Osteocyte (in vitro differentiated cells): ENCODE measurements around the gene LARGE2. TPM values are rescaled to one million over a fixed set of nuclear protein-coding genes. Genes with fewer than 3 reads are reported as not detected.

ENCODE experiments used
- DNase-seq: peaks from one replicate; pipeline ENCODE4 v3.0.0; 2021; ENCODE audit warnings: mixed read lengths; ENCODE audit not compliant: unreplicated experiment; ENCODE audit errors: extremely low spot score
- H3K27ac Mint-ChIP-seq: one replicate; pipeline ENCODE4 v1.8.0; 2021; ENCODE audit warnings: mild to moderate bottlenecking, mixed read lengths; ENCODE audit not compliant: unreplicated experiment
- H3K27me3 Mint-ChIP-seq: one replicate; pipeline ENCODE4 v1.8.0; 2021; ENCODE audit warnings: mixed read lengths; ENCODE audit not compliant: unreplicated experiment
- H3K36me3 Mint-ChIP-seq: one replicate; pipeline ENCODE4 v1.8.0; 2021; ENCODE audit warnings: mixed read lengths; ENCODE audit not compliant: unreplicated experiment
- H3K4me1 Mint-ChIP-seq: one replicate; pipeline ENCODE4 v1.8.0; 2021; ENCODE audit warnings: mixed read lengths; ENCODE audit not compliant: unreplicated experiment
- H3K4me3 Mint-ChIP-seq: one replicate; pipeline ENCODE4 v1.8.0; 2021; ENCODE audit warnings: mild to moderate bottlenecking, moderate library complexity, mixed read lengths; ENCODE audit not compliant: unreplicated experiment
- H3K9me3 Mint-ChIP-seq: one replicate; pipeline ENCODE4 v1.8.0; 2021; ENCODE audit warnings: mixed read lengths; ENCODE audit not compliant: unreplicated experiment
- CTCF ChIP-seq: fragments of 200-600 bp; sonication (generic); IDR thresholded peaks from 2 replicates; pipeline ENCODE4 v1.5.0; 2021; ENCODE audit warnings: antibody characterized with exemption, mild to moderate bottlenecking, moderate library complexity
- total RNA-seq: library from RNA; stranded (reverse); gene quantifications from 2 replicates; pipeline ENCODE4 v1.2.1, GENCODE V29; 2021

The LARGE2 gene
- total RNA-seq, 1 donor from 2014 or later = not detected

DNA sequence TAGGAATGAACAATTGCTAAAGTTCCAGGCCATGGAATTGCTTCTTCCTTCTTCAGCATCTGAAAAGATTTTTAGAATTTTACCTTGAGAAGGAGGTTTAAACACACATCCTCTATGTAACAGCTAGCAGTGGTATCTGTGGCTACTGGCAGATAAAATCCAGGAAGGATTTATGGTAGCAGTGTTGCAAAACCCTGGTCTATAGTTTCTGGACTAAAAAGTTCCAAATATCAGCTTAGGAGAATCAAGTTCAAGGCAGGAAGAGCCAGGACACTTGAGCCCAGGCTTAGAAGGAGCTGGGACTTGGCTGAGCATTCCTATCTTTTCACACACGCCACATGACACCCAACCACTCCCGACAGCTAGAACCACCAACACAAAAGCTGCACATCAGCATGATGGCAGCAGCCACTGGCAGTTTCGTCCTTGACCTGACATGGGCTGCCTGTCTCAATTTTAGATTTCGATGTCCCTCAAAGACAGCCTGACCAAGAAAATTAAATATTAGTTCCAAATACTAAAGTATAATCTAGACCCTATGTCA, 14.1 kb downstream of the LARGE2 start:
- Mint-ChIP-seq H3K27me3 (no peaks in the 10 kb centered on the region), H3K4me1 (no peaks in the 10 kb centered on the region), H3K27ac (no peak overlapping the region), H3K4me3 (no peak overlapping the region), H3K9me3 (no peaks in the 10 kb centered on the region), H3K36me3 (peaks cover 34% of the 10 kb centered on the region)
- no peak for DNase-seq
- TF ChIP-seq CTCF = no peak

GRCh38 chr11:45937916-45938315, 15.5 kb downstream of the LARGE2 start:
- TF ChIP-seq CTCF = no peak
- H3K27ac Mint-ChIP-seq = no peak overlapping the region
- H3K36me3 Mint-ChIP-seq = peaks cover 36% of the 10 kb centered on the region
- DNase-seq = no peak
- no peak overlapping the region for H3K4me3 Mint-ChIP-seq
- H3K9me3 Mint-ChIP-seq = no peaks in the 10 kb centered on the region
- H3K4me1 Mint-ChIP-seq = no peaks in the 10 kb centered on the region
- H3K27me3 Mint-ChIP-seq = no peaks in the 10 kb centered on the region

GRCh38 chr11:45939836-45940235, 17.4 kb downstream of the LARGE2 start:
- TF ChIP-seq CTCF = no peak

GRCh38 chr11:45941285-45941684, 18.8 kb downstream of the LARGE2 start:
- DNase-seq = no peak

More at GRCh38 chr11:45939836-45940235, 17.4 kb downstream of the LARGE2 start:
- Mint-ChIP-seq H3K27ac (no peak overlapping the region), H3K9me3 (no peaks in the 10 kb centered on the region), H3K4me3 (no peak overlapping the region), H3K27me3 (no peaks in the 10 kb centered on the region), H3K4me1 (no peaks in the 10 kb centered on the region), H3K36me3 (peaks cover 46% of the 10 kb centered on the region)
- DNase-seq = no peak

DNA sequence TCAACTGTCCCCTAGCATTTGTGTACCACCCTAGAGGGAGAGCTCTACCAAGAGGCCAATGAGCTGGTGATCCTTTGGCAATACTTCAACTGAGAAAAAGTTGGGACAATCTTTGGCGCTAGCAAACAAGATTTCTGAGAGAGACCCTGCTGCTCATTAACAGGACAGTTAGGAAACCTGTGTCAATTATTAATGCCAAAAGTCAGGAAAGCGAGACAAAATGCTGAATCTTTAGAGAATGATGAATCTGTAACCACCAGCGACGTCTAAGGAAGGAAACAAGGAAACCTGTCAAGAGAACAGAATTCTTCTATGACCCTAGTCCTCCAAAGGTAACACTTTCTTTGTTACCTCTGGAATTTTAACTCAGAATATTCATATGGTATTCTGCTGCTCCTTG, 19.9 kb downstream of the LARGE2 start:
- H3K4me3 Mint-ChIP-seq = no peak overlapping the region
- no peak for DNase-seq
- H3K4me1 Mint-ChIP-seq = no peaks in the 10 kb centered on the region
- no peaks in the 10 kb centered on the region for H3K9me3 Mint-ChIP-seq
- H3K36me3 Mint-ChIP-seq = peaks cover 54% of the 10 kb centered on the region
- TF ChIP-seq CTCF = no peak
- no peaks in the 10 kb centered on the region for H3K27me3 Mint-ChIP-seq
- no peak overlapping the region for H3K27ac Mint-ChIP-seq

More at GRCh38 chr11:45941285-45941684, 18.8 kb downstream of the LARGE2 start:
- Mint-ChIP-seq H3K36me3 (peaks cover 58% of the 10 kb centered on the region), H3K27ac (no peak overlapping the region), H3K9me3 (no peaks in the 10 kb centered on the region), H3K4me3 (no peak overlapping the region), H3K27me3 (no peaks in the 10 kb centered on the region), H3K4me1 (no peaks in the 10 kb centered on the region)
- TF ChIP-seq CTCF = no peak
